Measurements from ENCODE around the gene ATP2A3.

ATP2A3 gene

DNA sequence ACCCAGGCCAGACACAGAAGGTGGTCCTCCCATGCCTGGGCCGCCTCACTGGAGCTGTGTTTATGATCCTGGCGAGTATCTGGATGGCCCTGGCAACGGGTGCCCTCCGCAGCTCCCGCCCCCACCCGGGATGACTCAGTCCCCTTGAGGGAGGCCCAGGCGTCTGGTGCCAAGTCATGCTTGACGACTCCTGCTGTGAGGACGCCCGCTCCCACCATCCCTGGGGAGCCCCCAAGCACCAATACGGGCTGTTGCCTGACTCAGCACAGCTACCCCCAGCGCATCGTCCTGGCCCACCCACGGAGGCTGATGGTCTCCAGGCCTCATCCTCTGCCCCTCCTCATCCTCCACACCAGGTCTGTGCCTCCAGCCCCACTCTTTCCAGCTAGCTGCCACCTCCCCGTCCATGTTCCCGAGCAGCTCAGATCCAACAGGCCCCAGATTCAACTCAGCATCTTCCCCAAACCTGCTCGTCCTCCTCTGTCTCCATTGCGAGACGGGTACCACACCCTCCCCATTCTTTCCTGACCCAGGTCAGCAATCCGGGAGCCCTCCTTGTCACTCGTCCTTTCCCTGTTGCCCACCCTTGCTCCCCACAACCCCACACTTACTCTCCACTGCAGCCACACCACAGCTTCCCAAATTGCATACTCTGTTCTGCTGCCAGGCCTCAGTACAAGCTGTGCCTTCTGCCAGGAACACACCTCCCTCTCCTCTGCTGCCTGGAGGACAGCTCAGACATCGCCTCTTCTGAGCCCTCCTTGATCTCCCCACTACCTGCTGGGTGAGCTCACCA, 74.0 kb downstream of the ATP2A3 start:
- peak in 1 of 2 donors; percentile 20 for DNase-seq (ENCODE audit: low read depth in 2 of 2)

DNA sequence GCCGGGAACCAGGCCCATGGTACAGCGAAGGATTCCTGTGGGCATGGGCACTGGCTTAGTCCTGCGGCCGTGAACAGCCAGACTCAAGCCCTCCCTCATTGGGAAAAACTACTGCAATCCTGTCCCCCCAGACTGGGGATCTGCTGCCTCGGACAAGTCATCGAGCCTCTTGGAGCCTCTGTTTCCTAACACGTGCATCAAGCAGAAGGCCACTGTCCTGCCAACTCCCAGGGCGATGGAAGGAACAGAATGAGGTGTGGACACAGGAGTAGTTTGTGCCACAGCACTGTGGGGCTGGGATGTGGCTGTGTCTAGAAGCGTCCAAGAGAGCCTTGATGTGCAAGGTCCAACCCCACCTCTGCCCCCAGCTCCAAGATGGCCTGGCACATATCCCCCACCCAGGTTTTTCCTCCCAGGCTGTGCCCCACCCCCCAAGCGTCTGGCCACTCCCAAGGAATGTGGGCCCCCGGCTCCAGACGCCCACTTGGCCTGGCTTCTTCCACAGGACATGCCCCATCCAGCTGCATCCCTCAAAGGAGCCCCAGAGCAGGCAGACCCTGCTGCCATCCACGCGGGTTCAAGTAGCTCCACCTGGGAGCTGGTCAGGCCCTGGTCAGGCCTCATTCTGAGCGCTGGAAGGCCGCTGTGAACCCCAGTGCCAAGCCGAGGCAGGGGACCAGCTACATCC, 74.8 kb downstream of the ATP2A3 start:
- no peak for DNase-seq (ENCODE audit: low read depth in 2 of 2)

DNA sequence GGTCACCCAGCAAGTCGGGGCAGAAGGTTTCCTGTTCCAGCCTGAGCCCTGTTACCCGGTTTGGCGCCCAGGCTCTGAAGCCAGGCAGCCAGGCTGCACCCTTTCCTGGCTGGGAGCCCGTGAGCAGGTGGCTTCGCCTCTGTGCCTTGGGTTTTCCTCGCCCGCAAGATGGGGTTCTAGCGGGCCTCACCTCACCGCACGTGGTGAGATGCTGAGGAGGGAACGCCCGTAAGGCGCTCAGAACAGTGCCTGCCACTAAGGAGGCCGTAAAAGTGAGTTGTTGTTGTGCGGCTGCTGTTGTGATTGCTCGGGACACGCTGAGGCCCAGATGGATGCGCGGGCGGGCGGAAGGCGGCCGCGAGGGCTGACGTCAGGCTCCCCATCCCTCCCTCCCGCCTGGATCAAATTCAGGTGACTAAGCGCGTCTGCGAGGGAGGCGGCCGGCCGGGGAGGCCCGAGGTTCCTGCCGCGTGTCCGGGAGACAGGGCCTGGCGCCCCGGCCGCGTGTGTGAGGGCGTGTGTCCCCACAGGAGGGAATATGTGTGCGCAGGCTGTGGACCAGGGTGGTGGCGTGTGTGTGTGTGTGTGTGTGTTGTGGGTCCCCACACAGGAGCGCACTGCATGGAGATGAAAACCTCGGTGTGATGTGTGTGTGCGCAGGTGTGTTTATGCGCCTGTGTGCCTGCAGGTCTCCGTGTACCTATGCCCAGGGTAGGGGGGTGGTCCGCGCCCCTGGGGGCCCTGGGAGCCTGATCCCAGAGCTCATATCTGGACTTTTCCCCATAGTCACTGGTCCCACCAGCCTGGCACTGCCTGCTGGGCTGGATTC, 75.7 kb downstream of the ATP2A3 start:
- DNase-seq (ENCODE audit: low read depth in 2 of 2) = no peak

DNA sequence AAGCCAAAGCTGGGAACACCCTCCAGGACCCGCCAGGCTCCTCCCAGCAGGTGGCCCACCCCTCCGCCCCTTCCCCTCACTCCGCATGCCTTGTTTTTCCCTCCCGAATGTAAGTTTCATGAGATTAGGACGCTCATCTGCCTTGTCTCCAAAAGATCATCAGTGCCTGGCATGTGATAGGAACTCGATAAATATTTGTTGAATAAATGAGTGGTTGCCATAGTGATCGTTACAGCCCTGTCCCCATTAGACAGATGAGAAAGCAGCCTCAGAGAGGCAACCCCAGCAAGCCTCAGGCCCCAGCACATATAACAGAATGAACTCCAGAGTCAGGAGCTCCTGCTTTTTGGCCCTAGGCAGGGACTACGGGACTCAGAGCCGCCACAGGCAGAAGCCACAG, 76.4 kb downstream of the ATP2A3 start:
- no peak for DNase-seq (ENCODE audit: low read depth in 2 of 2)

DNA sequence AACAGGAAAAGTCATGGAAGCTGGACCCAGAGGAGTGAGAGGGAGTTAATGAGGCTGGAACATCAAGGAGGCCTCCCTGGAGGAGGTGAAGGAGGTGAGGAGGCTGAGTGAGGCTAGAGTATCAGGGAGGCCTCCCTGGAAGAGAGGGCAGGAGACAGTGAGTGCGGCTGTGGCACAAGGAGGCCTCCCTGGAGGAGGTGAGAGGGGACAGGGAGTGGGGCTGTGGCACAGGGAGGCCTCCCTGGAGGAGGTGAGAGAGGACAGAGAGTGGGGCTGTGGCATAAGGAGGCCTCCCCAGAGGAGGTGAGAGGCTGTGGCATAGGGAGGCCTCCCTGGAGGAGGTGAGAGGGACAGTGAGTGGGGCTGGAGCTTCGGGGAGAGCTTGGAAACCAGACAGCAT, 76.8 kb downstream of the ATP2A3 start:
- DNase-seq (ENCODE audit: low read depth in 2 of 2) = no peak

DNA sequence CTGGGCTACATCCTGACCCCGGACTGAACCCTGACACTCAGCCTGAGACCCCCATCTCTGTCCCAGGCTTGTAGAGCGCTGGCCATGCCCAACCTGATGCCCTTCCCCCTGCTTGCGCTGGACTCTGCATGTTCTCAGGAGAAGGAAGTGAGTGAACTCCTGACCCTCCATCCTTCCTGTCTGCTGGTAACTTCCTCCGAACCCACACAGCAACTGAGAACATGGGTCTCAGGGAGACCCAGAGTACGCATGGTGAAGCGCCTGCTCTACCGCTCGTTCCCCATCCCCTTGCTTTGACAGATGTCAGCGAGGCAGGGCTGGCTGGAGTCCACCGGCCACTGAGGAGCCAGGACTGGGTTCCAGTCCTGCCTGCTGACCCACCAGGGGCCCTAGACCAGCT, 77.5 kb downstream of the ATP2A3 start:
- no peak for DNase-seq (ENCODE audit: low read depth in 2 of 2)

DNA sequence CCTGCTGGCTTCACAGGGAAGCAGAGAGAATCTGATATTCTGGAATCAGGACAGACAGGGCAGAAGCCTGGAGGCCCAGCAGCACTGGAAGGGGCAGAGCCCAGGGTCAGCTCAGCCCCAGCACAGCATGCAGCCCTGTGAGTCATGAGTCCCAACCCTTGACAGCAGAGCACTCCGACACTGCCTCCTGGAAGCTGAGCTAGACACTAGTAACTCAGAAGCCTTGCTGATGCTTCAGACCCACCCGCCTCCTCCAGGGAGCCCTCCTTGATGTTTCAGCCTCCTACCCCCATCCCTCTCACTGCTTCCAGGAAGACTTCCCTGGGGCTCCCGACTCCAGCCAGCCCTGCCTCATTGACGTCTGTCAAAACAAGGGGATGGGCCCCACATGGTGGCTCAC, 78.3 kb downstream of the ATP2A3 start:
- DNase-seq (ENCODE audit: low read depth in 2 of 2) = no peak

DNA sequence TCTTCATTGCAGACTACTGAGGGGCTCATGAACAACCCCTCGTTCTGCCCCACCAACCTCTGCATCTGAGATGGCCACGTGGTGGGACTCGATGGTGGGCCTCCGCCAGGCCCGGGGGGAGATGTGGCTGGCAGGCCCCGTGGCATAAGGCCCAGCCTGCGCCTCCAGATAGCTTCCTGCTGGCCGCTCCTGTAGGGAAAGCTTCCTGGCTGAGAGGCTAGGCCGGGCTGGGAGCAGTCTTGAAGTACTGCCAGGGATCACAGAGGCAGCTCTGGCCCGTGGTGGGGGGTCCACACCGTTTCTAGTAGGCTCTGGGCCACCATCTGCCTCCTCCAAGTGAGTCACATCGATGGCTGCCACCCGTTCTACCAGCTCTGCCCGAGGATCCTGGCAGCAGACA, 79.0 kb downstream of the ATP2A3 start:
- DNase-seq (ENCODE audit: low read depth in 2 of 2) = no peak

DNA sequence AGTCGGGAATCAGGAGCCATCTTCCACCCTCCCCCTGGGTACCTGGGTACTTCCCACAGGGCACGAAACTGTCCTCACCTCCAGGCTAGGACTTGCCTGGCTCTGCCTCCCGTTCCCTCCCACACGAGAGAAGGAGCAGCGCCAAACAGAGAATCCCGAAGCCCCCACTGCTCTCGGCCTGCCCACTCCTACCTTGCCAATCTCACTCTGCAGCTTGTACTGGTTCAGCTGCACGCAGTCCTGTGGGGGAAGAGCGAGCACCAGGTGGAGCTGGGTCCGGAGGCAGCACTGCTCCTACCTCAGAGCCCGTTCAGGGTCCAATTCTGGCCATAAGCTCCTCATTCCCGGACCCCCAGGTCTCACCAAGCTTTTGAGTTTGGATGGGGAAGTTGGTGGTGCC, 80.0 kb downstream of the ATP2A3 start:
- no peak for DNase-seq (ENCODE audit: low read depth in 2 of 2)

DNA sequence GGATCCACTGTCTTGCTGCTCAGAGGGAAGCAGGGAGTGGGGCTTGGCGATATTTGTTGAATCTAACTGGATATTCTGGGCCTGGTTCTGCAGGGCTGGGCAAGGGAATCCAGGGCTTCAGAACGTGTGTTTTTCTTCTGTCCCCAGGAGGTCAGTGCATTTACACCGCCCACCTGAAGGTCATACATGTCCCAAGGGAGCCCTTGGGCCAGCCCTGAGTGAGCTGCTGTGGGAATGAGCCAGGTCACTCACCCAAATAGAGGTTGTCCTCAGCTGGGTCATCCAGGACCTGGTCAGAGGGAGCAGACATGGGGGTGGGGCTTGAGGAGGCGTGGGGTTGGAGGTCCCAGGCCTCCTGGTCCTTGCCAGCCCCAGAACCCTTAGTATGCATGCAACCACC, 82.0 kb downstream of the ATP2A3 start:
- DNase-seq (ENCODE audit: low read depth in 2 of 2) = no peak

DNA sequence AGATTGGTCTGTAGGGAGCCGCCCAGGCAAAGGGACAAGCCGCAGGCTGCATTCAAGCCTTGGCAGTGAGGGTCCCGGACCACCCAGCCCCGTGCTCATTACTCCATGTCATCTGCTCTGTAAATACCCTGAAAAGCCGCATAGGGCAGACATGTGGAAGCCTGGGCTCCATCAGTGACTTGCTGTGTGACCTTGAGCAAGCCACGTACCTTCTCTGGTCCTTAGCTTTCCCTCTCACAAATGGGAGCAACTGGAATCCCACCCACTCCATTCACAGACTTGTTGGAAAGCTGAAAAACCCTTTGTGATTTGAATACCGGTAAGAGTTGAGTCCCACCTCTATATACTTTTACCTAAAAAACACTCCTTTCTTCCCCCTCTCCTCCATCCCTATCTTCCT, 83.3 kb downstream of the ATP2A3 start:
- no peak for DNase-seq (ENCODE audit: low read depth in 2 of 2)

DNA sequence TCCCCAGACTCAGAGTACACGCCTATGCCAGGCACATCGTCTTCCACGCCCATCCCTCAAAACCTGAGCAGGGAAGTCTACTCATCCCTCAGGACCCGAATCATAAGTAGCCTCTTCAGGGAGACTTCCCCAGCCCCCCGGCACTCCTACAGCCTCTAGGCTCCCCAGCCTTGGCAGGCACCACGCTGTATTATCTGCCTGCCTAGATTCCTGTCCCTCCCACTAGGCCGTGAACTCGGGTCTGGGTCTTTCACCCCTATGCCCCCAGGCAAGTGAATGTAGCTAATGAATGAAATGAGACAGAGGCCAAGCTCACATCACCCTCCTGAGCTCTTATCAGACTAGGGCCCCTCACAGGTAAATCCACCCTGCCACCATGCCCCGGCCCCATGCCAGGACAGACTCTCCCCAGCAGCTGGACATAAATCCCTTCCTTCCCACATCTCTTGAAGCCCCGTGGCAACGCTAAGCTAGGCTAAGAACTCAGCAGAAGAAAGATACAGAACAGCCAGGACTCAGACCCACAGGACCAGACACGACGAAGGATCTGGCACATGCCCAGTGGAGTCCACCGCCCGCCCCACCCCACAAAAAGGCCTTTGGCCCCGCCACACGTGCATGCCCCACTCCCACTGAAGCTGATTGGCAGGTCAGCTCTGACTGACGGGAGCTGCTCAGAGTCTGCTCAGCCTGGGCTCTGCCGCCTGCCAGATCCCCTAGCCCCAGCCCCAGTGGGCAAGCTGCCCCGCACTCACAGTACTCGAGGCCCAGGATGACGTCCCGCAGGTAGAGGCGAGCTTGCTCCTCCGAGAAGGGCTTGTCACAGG, 84.4 kb downstream of the ATP2A3 start:
- no peak for DNase-seq (ENCODE audit: low read depth in 2 of 2)

DNA sequence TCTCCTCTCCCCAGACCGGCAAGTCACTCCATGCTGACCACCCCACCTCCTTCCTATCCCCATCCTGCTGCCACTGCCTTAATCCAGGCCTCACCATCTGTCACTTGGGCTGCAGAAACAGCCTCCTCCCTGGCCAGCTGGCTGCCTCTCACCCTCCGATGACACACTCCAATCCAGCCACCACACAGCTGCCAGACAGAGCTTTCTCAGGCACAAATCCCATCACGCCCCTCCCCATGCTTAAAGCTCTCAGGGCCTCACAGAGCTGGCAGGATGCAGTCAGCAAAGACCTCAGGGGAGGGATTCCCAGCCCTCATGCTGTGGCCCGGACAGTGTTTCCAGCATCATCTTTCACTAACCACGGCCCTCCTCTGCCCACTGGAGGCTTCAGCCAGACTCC, 85.1 kb downstream of the ATP2A3 start:
- no peak for DNase-seq (ENCODE audit: low read depth in 2 of 2)

DNA sequence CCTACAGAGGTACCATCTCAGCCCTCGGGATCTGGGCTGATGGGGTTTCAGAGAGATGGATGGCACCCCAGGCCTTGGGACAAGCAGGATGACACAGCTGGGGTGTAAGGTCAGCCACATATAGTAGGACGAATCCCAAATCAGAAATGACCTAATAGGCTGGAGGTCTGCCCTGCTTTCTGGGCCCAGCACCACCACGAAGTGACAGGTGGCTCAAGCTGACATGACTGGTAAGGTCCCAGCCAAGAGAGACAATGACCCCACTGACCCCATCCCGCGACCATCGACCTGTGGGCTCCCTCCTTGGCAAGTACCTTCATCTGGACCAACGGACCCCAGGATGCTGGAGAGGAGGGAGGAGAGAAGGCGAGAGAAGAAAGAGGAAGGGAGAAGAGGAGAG, 87.0 kb downstream of the ATP2A3 start:
- DNase-seq (ENCODE audit: low read depth in 2 of 2) = no peak

DNA sequence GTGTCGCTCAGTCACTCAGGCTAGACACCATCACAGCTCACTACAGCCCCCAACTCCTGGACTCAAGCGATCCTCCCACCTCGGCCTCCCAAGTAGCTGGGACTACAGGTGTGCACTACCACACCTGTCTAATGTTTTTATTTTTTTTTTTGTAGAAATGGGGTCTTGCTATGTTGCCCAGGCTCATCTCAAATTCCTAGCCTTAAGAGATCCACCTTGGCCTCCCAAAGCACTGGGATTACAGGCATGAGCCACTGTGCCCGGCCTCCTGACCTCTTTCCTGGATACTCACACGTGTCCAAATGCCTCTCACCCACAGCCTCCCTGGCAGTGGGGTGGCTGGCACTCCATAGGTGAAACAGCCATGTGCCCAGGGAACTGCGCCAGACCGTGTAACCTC, 88.9 kb downstream of the ATP2A3 start:
- DNase-seq (ENCODE audit: low read depth in 2 of 2) = no peak

All from stimulated activated CD8-positive, alpha-beta memory T cell treated with anti-CD3 and anti-CD28 coated beads, Interleukin-15, amount 100 ng/mL, for 48 hours (primary cell).